Keratinocyte (primary cell): ENCODE results near the gene SH2B2.

ENCODE experiments used
- CTCF ChIP-seq, 3 experiments: IDR thresholded peaks in 1 of 3; conservative IDR thresholded peaks in 1 of 3; optimal IDR thresholded peaks in 1 of 3; 2 replicates in 2 of 3; 3 replicates in 1 of 3; pipeline versions ENCODE3 to v1.5.1; 2011; ENCODE audit warnings: low read length in 3 of 3, mild to moderate bottlenecking in 3 of 3, moderate library complexity in 2 of 3, control low read depth in 1 of 3, inconsistent platforms in 1 of 3; ENCODE audit not compliant: insufficient read depth in 2 of 3; ENCODE audit errors: extremely low read depth in 1 of 3
- EZH2 ChIP-seq: IDR thresholded peaks from one replicate; pipeline ENCODE4 v1.6.1; 2012; ENCODE audit warnings: inconsistent platforms, mild to moderate bottlenecking, low read length, moderate library complexity

- TF ChIP-seq CTCF (optimal IDR thresholded peaks at IDR 0.05 in 1 of 3, IDR thresholded peaks at IDR 0.05 in 1 of 3, conservative IDR thresholded peaks at IDR 0.05 in 1 of 3; ENCODE audit: extremely low read depth in 1 of 3, insufficient read depth in 2 of 3, low read length in 3 of 3) (no peak), EZH2 (no peak)
Observed at GRCh38 chr7:102317231-102318059, 30.8 kb downstream of the SH2B2 start.
